Body of pancreas (tissue), 4 donors: ENCODE data around the gene PTK6. TPM values are rescaled to one million over a fixed set of nuclear protein-coding genes. Genes with fewer than 3 reads are reported as not detected.

ENCODE experiments used
- ATAC-seq: fragments of 150-250 bp; one replicate; pipeline ENCODE4 v1.9.1; 2016
- DNase-seq, 4 donors: peaks; one replicate each; pipeline ENCODE4 v3.0.0-alpha.2; 2019
- H3K27ac ChIP-seq, 4 donors: fragments of 200-600 bp; sonication (generic); 1 replicate in 3 of 4; 2 replicates in 1 of 4; pipeline versions ENCODE4 v1.5.1 to v1.6.1; 2016 to 2019; ENCODE audit warnings: mild to moderate bottlenecking in 1 of 4, mixed read lengths in 1 of 4, moderate library complexity in 1 of 4
- H3K27me3 ChIP-seq, 2 donors: fragments of 200-600 bp; sonication (generic); one replicate each; pipeline ENCODE4 v1.6.0; 2016; ENCODE audit warnings: mild to moderate bottlenecking in 1 of 2
- H3K36me3 ChIP-seq, 2 donors: fragments of 200-600 bp; sonication (generic); replicated peaks in 1 of 2; 2 replicates each; pipeline ENCODE4 v1.5.1; 2016; ENCODE audit warnings: low read depth in 2 of 2; ENCODE audit not compliant: insufficient read depth in 1 of 2
- H3K4me1 ChIP-seq: fragments of 200-600 bp; sonication (generic); one replicate; pipeline ENCODE4 v1.6.0; 2016
- H3K4me3 ChIP-seq, 2 donors: fragments of 200-600 bp; sonication (generic); 1 replicate in 1 of 2; 2 replicates in 1 of 2; pipeline ENCODE4 v1.5.1; 2016 to 2019
- H3K9me3 ChIP-seq, 3 donors: fragments of 200-600 bp; sonication (generic); 1 replicate in 2 of 3; 2 replicates in 1 of 3; pipeline ENCODE4 v1.5.1; 2016
- CTCF ChIP-seq, 7 experiments: fragments of 450-650 bp in 4 of 7; fragments of 200-600 bp in 3 of 7; sonication (generic) in 3 of 7; IDR thresholded peaks; one replicate each; pipeline ENCODE4 v1.5.1; 2016 to 2019; ENCODE audit warnings: antibody characterized with exemption in 7 of 7
- POLR2A ChIP-seq, 3 donors: fragments of 450-650 bp; IDR thresholded peaks; one replicate each; pipeline ENCODE4 v1.6.1; 2016; ENCODE audit warnings: antibody characterized with exemption in 3 of 3, mild to moderate bottlenecking in 2 of 3
- WGBS, 2 donors: methylation state at CpG; one replicate each; pipeline ENCODE4 v1.1.5; 2017; 5-methylcytosine and 5-hydroxymethylcytosine counted together
- intact Hi-C: fragments of 100-400 bp; cut with DNase I; formaldehyde crosslinking; loops from one replicate; pipeline ENCODE4 v1.15.1; 2023
- total RNA-seq, 2 donors: library from RNA; depleted of rRNA; stranded (reverse); fragments of >200 nt; gene quantifications; one replicate each; pipeline ENCODE4 v1.1.0, GENCODE V29; 2016

Gene PTK6
- total RNA-seq, 2 donors from 2014 or later, result 3.0 to 5.4 TPM

GRCh38 chr20:63525971-63526370 lies 11.2 kb downstream of the PTK6 start:
- H3K4me3 ChIP-seq, result no peak overlapping the region
- WGBS, 2 donors, result 13 to 15% methylated on average over 2 of the region's 2 CpGs
- no peak overlapping the region for H3K27ac ChIP-seq
- H3K27me3 ChIP-seq, result no peaks in the 10 kb centered on the region
- ATAC-seq (no peak), DNase-seq (peak in 1 of 4 donors; percentile 16)
- intact Hi-C loops, result no loop called here
- no peaks in the 10 kb centered on the region for H3K9me3 ChIP-seq
- H3K4me1 ChIP-seq, result peaks cover 13% of the 10 kb centered on the region
- H3K36me3 ChIP-seq, result no peaks in the 10 kb centered on the region
- TF ChIP-seq POLR2A (IDR thresholded peaks at IDR 0.05) (no peak), CTCF (IDR thresholded peaks at IDR 0.05) (no peak)

- H3K4me3 ChIP-seq, result no peak overlapping the region
- no peaks in the 10 kb centered on the region for H3K27me3 ChIP-seq
- no peak overlapping the region for H3K27ac ChIP-seq
- no peaks in the 10 kb centered on the region for H3K9me3 ChIP-seq
- intact Hi-C loops, result no loop called here
- 61 to 69% methylated on average over 3 of the region's 3 CpGs for WGBS, 2 donors
- H3K36me3 ChIP-seq, result no peaks in the 10 kb centered on the region
- ATAC-seq (no peak), DNase-seq (no peak)
- peaks cover 15% of the 10 kb centered on the region for H3K4me1 ChIP-seq
- TF ChIP-seq CTCF (IDR thresholded peaks at IDR 0.05), result no peak
- no peak for TF ChIP-seq POLR2A (IDR thresholded peaks at IDR 0.05)
These were observed 12.0 kb downstream of the PTK6 start for GRCh38 chr20:63525185-63525584.

- Histone ChIP-seq H3K36me3 (no peaks in the 10 kb centered on the region), H3K4me1 (peaks cover 24% of the 10 kb centered on the region), H3K9me3 (no peaks in the 10 kb centered on the region), H3K27me3 (no peaks in the 10 kb centered on the region), H3K27ac (no peak overlapping the region), H3K4me3 (no peak overlapping the region)
- TF ChIP-seq CTCF (IDR thresholded peaks at IDR 0.05) (no peak), POLR2A (IDR thresholded peaks at IDR 0.05) (no peak)
- ATAC-seq, result no peak
- 99 to 100% methylated on average over 5 to 11 of the region's 11 CpGs for WGBS, 2 donors
- peak in 2 of 4 donors; percentile 19 to 36 for DNase-seq
- intact Hi-C loops, result no loop called here
These were observed 14.1 kb downstream of the PTK6 start for GRCh38 chr20:63522981-63523611.

- no peak overlapping the region for H3K27ac ChIP-seq
These were observed 14.9 kb downstream of the PTK6 start for GRCh38 chr20:63522091-63522868.

More at GRCh38 chr20:63522091-63522868, 14.9 kb downstream of the PTK6 start:
- 58% methylated on average over 13 of the region's 13 CpGs; no CpG with 5 or more reads in 1 of the 2 donors for WGBS, 2 donors
- H3K27me3 ChIP-seq, result no peaks in the 10 kb centered on the region
- no peaks in the 10 kb centered on the region for H3K9me3 ChIP-seq
- no peak overlapping the region for H3K4me3 ChIP-seq
- intact Hi-C loops, result no loop called here
- H3K4me1 ChIP-seq, result peaks cover 24% of the 10 kb centered on the region
- ATAC-seq (no peak), DNase-seq (peak in 2 of 4 donors; percentile 13 to 18)
- TF ChIP-seq CTCF (IDR thresholded peaks at IDR 0.05), result no peak
- no peak for TF ChIP-seq POLR2A (IDR thresholded peaks at IDR 0.05)
- no peaks in the 10 kb centered on the region for H3K36me3 ChIP-seq
